ENCODE data around the gene ASPHD2. TPM values are rescaled to one million over a fixed set of nuclear protein-coding genes. Genes with fewer than 3 reads are reported as not detected.

Gene ASPHD2
- total and polyA plus RNA-seq, 2 of the 13 experiments (the other 11 are each of a cell fraction or from before 2014, with no cell fraction given), result 0.04 TPM

DNA sequence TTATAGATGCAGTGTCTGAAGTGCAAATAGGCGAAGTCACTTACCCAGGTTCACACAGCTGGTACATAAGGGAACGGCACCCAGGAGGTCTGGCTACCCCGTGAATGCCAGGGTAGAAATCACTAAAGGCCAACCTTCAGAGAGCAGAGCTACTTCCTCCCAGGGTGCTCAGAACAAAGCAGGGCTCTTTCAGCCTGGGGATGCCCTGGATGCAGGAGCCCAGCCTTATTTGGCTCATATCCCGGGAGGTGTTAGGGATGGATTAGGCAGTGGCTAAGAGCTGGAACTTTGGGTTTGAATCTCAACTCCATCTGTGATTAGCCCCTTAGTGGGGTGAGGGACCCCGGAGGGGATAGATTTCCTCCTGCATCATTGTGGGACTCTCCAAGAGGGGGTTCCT, 33.1 kb upstream of the ASPHD2 start:
- POLR2A ChIA-PET, result no interaction called here
- Histone ChIP-seq H3K27ac (ENCODE audit: extremely low read length, insufficient read depth, low read length) (no peak overlapping the region), H2AFZ (ENCODE audit: low read length) (no peak overlapping the region), H4K20me1 (ENCODE audit: insufficient read depth, low read length) (no peaks in the 10 kb centered on the region), H3K9me3 (ENCODE audit: low read length) (no peaks in the 10 kb centered on the region), H3K9ac (ENCODE audit: insufficient read depth, low read depth, low read length) (no peak overlapping the region), H3K4me2 (ENCODE audit: low read depth, low read length) (no peak overlapping the region), H3K4me1 (ENCODE audit: insufficient read depth, low read length) (no peaks in the 10 kb centered on the region), H3K4me3 (replicated peaks in 1 of 3; ENCODE audit: insufficient read depth in 1 of 3, low read depth in 2 of 3, low read length in 3 of 3) (no peak overlapping the region), H3K79me2 (ENCODE audit: insufficient read depth, low read length) (no peaks in the 10 kb centered on the region), H3K36me3 (replicated peaks in 1 of 2; ENCODE audit: control insufficient read depth in 1 of 2, insufficient read depth in 2 of 2, low read length in 2 of 2) (no peaks in the 10 kb centered on the region), H3K27me3 (ENCODE audit: control insufficient read depth in 1 of 2, insufficient read depth in 2 of 2, low read length in 2 of 2) (no peaks in the 10 kb centered on the region; a peak in 2 of 5 replicates)
- BruUV-seq (replicated peaks), result no TSS peak
- ATAC-seq (no peak), DNase-seq (ENCODE audit: low spot score) (no peak), FAIRE-seq (no peak)
- intact Hi-C loops (cut with micrococcal nuclease; ENCODE audit: unreplicated experiment) (no loop called here), in situ Hi-C loops (cut with HindIII; ENCODE audit: extremely low pct_ligation_motif_present, low pct_unique_long_range_greater_than_20kb) (no loop called here)
- CTCF ChIA-PET (ENCODE audit: low intra/inter-chr PET ratio, low total read pairs), result no interaction called here
- 16% methylated on average over 5 of the region's 5 CpGs for WGBS (ENCODE audit: low lambda C conversion rate)
- no peak for TF ChIP-seq TOE1 (CRISPR knock-in tag; IDR thresholded peaks at IDR 0.05)
- TF ChIP-seq HIVEP1 (CRISPR knock-in tag; IDR thresholded peaks at IDR 0.05), result no peak
- no peak for TF ChIP-seq FOXM1 (CRISPR knock-in tag; IDR thresholded peaks at IDR 0.05)
- TF ChIP-seq ATM (IDR thresholded peaks at IDR 0.05; ENCODE audit: borderline replicate concordance), result no peak
- no peak for TF ChIP-seq CBFB (CRISPR knock-in tag; IDR thresholded peaks at IDR 0.05)
- TF ChIP-seq ZBTB20 (CRISPR knock-in tag; IDR thresholded peaks at IDR 0.05; ENCODE audit: borderline replicate concordance, low read depth), result no peak
- no peak for TF ChIP-seq ELF1 (CRISPR knock-in tag; IDR thresholded peaks at IDR 0.05)
- TF ChIP-seq, protein P1, sequence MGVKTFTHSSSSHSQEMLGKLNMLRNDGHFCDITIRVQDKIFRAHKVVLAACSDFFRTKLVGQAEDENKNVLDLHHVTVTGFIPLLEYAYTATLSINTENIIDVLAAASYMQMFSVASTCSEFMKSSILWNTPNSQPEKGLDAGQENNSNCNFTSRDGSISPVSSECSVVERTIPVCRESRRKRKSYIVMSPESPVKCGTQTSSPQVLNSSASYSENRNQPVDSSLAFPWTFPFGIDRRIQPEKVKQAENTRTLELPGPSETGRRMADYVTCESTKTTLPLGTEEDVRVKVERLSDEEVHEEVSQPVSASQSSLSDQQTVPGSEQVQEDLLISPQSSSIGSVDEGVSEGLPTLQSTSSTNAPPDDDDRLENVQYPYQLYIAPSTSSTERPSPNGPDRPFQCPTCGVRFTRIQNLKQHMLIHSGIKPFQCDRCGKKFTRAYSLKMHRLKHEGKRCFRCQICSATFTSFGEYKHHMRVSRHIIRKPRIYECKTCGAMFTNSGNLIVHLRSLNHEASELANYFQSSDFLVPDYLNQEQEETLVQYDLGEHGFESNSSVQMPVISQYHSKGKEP (CRISPR knock-in tag; IDR thresholded peaks at IDR 0.05), result no peak

DNA sequence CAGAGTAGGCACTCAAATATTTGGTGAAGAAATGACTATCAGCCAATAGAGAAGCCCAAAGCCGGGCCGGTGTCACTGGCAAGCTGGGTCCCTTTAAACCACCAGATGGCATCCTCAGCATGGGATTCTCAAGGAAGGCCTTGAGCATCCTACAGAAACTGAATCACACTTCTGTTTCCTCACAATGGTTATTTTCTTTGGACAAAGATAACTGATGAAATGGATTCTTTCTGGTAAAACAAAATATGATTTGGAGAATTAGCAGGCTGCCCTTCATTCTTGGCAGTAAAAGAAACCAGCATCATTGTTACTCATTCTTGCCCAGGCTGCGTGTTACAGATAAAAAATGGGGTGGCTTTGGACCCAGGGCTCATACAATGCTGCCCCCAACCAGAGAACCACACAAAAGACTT, 30.3 kb upstream of the ASPHD2 start:
- Histone ChIP-seq H3K4me2 (ENCODE audit: low read depth, low read length) (no peak overlapping the region), H3K9ac (ENCODE audit: insufficient read depth, low read depth, low read length) (no peak overlapping the region), H3K27me3 (ENCODE audit: control insufficient read depth in 1 of 2, insufficient read depth in 2 of 2, low read length in 2 of 2) (peaks cover 0 to 12% of the 10 kb centered on the region in 2 experiments; a peak in 3 of 5 replicates), H2AFZ (ENCODE audit: low read length) (no peak overlapping the region), H3K36me3 (replicated peaks in 1 of 2; ENCODE audit: control insufficient read depth in 1 of 2, insufficient read depth in 2 of 2, low read length in 2 of 2) (no peaks in the 10 kb centered on the region), H3K79me2 (ENCODE audit: insufficient read depth, low read length) (no peaks in the 10 kb centered on the region), H3K4me1 (ENCODE audit: insufficient read depth, low read length) (no peaks in the 10 kb centered on the region), H4K20me1 (ENCODE audit: insufficient read depth, low read length) (no peaks in the 10 kb centered on the region), H3K4me3 (replicated peaks in 1 of 3; ENCODE audit: insufficient read depth in 1 of 3, low read depth in 2 of 3, low read length in 3 of 3) (no peak overlapping the region), H3K9me3 (ENCODE audit: low read length) (no peaks in the 10 kb centered on the region), H3K27ac (ENCODE audit: extremely low read length, insufficient read depth, low read length) (no peak overlapping the region)
- no TSS peak for BruUV-seq (replicated peaks)
- DNase-seq (ENCODE audit: low spot score) (no peak), ATAC-seq (peak; percentile 48; the same call in 2 of the 3 replicates), FAIRE-seq (no peak)
- in situ Hi-C loops (cut with HindIII; ENCODE audit: extremely low pct_ligation_motif_present, low pct_unique_long_range_greater_than_20kb), result no loop called here
- ChIA-PET CTCF (ENCODE audit: low intra/inter-chr PET ratio, low total read pairs) (interaction anchor here (2.1 kb wide), 1 partner anchor 63 kb away, joined by 8 read pairs; no protein-coding TSS in a partner anchor), POLR2A (no interaction called here)
- intact Hi-C loops (cut with micrococcal nuclease; ENCODE audit: unreplicated experiment), result loop anchor here (1.0 kb wide), 1 partner anchor 63 kb away; no protein-coding TSS in a partner anchor
- 30% methylated on average over 3 of the region's 3 CpGs for WGBS (ENCODE audit: low lambda C conversion rate)
- TF ChIP-seq, protein P2, sequence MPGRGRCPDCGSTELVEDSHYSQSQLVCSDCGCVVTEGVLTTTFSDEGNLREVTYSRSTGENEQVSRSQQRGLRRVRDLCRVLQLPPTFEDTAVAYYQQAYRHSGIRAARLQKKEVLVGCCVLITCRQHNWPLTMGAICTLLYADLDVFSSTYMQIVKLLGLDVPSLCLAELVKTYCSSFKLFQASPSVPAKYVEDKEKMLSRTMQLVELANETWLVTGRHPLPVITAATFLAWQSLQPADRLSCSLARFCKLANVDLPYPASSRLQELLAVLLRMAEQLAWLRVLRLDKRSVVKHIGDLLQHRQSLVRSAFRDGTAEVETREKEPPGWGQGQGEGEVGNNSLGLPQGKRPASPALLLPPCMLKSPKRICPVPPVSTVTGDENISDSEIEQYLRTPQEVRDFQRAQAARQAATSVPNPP (CRISPR knock-in tag; IDR thresholded peaks at IDR 0.05), result no peak
- TF ChIP-seq KDM5B (CRISPR knock-in tag; IDR thresholded peaks at IDR 0.05; ENCODE audit: borderline replicate concordance), result no peak
- TF ChIP-seq, protein P3, sequence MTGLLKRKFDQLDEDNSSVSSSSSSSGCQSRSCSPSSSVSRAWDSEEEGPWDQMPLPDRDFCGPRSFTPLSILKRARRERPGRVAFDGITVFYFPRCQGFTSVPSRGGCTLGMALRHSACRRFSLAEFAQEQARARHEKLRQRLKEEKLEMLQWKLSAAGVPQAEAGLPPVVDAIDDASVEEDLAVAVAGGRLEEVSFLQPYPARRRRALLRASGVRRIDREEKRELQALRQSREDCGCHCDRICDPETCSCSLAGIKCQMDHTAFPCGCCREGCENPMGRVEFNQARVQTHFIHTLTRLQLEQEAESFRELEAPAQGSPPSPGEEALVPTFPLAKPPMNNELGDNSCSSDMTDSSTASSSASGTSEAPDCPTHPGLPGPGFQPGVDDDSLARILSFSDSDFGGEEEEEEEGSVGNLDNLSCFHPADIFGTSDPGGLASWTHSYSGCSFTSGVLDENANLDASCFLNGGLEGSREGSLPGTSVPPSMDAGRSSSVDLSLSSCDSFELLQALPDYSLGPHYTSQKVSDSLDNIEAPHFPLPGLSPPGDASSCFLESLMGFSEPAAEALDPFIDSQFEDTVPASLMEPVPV (CRISPR knock-in tag; IDR thresholded peaks at IDR 0.05), result no peak
- TF ChIP-seq, protein P4, sequence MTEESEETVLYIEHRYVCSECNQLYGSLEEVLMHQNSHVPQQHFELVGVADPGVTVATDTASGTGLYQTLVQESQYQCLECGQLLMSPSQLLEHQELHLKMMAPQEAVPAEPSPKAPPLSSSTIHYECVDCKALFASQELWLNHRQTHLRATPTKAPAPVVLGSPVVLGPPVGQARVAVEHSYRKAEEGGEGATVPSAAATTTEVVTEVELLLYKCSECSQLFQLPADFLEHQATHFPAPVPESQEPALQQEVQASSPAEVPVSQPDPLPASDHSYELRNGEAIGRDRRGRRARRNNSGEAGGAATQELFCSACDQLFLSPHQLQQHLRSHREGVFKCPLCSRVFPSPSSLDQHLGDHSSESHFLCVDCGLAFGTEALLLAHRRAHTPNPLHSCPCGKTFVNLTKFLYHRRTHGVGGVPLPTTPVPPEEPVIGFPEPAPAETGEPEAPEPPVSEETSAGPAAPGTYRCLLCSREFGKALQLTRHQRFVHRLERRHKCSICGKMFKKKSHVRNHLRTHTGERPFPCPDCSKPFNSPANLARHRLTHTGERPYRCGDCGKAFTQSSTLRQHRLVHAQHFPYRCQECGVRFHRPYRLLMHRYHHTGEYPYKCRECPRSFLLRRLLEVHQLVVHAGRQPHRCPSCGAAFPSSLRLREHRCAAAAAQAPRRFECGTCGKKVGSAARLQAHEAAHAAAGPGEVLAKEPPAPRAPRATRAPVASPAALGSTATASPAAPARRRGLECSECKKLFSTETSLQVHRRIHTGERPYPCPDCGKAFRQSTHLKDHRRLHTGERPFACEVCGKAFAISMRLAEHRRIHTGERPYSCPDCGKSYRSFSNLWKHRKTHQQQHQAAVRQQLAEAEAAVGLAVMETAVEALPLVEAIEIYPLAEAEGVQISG (CRISPR knock-in tag; IDR thresholded peaks at IDR 0.05), result no peak

All from HepG2 (cell line).